Measurements from ENCODE around the gene KLK3.
"Not testable (repeated sequence)": the region's sequence is repeated elsewhere in the genome, so short reads cannot be mapped to it uniquely, and the experiment has no call there.

KLK3 gene
- long read RNA-seq: 0 reads

DNA sequence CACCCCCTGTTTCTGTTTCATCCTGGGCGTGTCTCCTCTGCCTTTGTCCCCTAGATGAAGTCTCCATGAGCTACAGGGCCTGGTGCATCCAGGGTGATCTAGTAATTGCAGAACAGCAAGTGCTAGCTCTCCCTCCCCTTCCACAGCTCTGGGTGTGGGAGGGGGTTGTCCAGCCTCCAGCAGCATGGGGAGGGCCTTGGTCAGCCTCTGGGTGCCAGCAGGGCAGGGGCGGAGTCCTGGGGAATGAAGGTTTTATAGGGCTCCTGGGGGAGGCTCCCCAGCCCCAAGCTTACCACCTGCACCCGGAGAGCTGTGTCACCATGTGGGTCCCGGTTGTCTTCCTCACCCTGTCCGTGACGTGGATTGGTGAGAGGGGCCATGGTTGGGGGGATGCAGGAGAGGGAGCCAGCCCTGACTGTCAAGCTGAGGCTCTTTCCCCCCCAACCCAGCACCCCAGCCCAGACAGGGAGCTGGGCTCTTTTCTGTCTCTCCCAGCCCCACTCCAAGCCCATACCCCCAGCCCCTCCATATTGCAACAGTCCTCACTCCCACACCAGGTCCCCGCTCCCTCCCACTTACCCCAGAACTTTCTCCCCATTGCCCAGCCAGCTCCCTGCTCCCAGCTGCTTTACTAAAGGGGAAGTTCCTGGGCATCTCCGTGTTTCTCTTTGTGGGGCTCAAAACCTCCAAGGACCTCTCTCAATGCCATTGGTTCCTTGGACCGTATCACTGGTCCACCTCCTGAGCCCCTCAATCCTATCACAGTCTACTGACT lies at the start of gene KLK3:
KLK3 (plus strand) TSS at position 280 of the 775 bp plus-strand sequence; CDS start at position 321, 41 bp downstream.
- H3K4me3 ChIP-seq (replicated peaks; ENCODE audit: insufficient read depth, low read length): no peak within 1 kb of the TSS
- H3K27me3 ChIP-seq (ENCODE audit: insufficient read depth, poor library complexity, severe bottlenecking): no peaks in the 10 kb centered on the region
- no peak for TF ChIP-seq POLR2AphosphoS5 (IDR thresholded peaks at IDR 0.05; ENCODE audit: low read depth)
- TF ChIP-seq REST (IDR thresholded peaks at IDR 0.05; ENCODE audit: insufficient replicate concordance, low read depth): no peak
- TF ChIP-seq GABPA (IDR thresholded peaks at IDR 0.05; ENCODE audit: low read depth): no peak
- no peak for DNase-seq (ENCODE audit: low read depth in 1 of 2, low spot score in 1 of 2)
- H3K27ac ChIP-seq (replicated peaks): no peak within 1 kb of the TSS

DNA sequence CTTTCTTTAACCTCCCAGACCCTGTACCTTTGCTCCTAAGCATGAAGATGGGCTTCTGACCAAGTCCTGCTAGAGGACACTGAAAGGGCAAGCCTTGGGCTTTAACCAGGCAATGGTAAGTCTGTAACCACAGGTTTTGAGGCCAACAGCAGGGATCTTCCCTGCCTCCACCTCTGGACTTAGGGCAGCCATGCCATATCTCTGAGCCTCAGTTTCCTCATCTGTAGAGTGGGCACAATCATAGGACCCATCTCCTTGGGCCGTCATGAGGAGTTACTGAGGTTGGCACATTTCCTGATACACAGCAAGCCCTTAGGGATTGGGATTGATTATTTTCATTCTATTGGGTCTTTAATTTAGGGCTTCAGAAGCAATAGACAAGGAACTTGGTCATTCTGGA lies 45.9 kb upstream of the KLK3 start:
- no peak overlapping the region for H3K27ac ChIP-seq (replicated peaks)
- no peaks in the 10 kb centered on the region for H3K27me3 ChIP-seq (ENCODE audit: insufficient read depth, poor library complexity, severe bottlenecking)
- DNase-seq (ENCODE audit: low read depth in 1 of 2, low spot score in 1 of 2): no peak
- no peak overlapping the region for H3K4me3 ChIP-seq (replicated peaks; ENCODE audit: insufficient read depth, low read length)
- no peak for TF ChIP-seq CTCF (IDR thresholded peaks at IDR 0.05; ENCODE audit: insufficient read depth, low read length)
- no peak for TF ChIP-seq SPI1 (IDR thresholded peaks at IDR 0.05; ENCODE audit: borderline replicate concordance, low read depth)
- TF ChIP-seq POLR2AphosphoS5 (IDR thresholded peaks at IDR 0.05; ENCODE audit: low read depth): no peak
- TF ChIP-seq REST (IDR thresholded peaks at IDR 0.05; ENCODE audit: insufficient replicate concordance, low read depth): no peak
- no peak for TF ChIP-seq GABPA (IDR thresholded peaks at IDR 0.05; ENCODE audit: low read depth)

GRCh38 chr19:50811622-50812238 lies 43.0 kb upstream of the KLK3 start:
- H3K4me3 ChIP-seq (replicated peaks; ENCODE audit: insufficient read depth, low read length); H3K27ac ChIP-seq (replicated peaks); DNase-seq (ENCODE audit: low read depth in 1 of 2, low spot score in 1 of 2); H3K27me3 ChIP-seq (ENCODE audit: insufficient read depth, poor library complexity, severe bottlenecking): not testable (repeated sequence)

GRCh38 chr19:50812474-50812873 lies 42.2 kb upstream of the KLK3 start:
- TF ChIP-seq GABPA (IDR thresholded peaks at IDR 0.05; ENCODE audit: low read depth) (no peak), POLR2AphosphoS5 (IDR thresholded peaks at IDR 0.05; ENCODE audit: low read depth) (no peak)
- Histone ChIP-seq H3K27me3 (ENCODE audit: insufficient read depth, poor library complexity, severe bottlenecking) (peaks cover 3% of the 10 kb centered on the region), H3K4me3 (replicated peaks; ENCODE audit: insufficient read depth, low read length) (no peak overlapping the region), H3K27ac (replicated peaks) (no peak overlapping the region)
- no peak for DNase-seq (ENCODE audit: low read depth in 1 of 2, low spot score in 1 of 2)

DNA sequence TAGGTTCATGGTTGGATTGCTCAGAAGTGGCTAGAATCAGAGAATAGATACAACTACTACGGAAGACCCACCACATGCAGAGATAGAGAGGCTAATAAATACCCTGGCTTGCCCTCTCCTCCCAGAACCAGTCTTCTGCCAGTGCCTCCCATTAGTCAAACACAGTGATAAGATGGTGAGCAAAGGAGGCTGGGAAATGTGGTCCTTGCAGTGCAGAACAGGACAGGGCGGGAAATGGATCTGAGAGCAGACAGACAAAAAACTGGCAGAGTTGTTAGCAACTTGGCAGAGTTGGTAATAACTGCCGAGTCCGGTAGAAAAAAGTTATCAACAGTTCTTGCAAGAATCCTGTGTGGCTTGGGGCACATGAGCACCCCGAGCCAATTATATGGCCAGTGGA lies 39.8 kb upstream of the KLK3 start:
- Histone ChIP-seq H3K27ac (replicated peaks) (no peak overlapping the region), H3K27me3 (ENCODE audit: insufficient read depth, poor library complexity, severe bottlenecking) (peaks cover 18% of the 10 kb centered on the region), H3K4me3 (replicated peaks; ENCODE audit: insufficient read depth, low read length) (no peak overlapping the region)
- no peak for DNase-seq (ENCODE audit: low read depth in 1 of 2, low spot score in 1 of 2)
- TF ChIP-seq REST (IDR thresholded peaks at IDR 0.05; ENCODE audit: insufficient replicate concordance, low read depth) (no peak), POLR2AphosphoS5 (IDR thresholded peaks at IDR 0.05; ENCODE audit: low read depth) (no peak), CTCF (IDR thresholded peaks at IDR 0.05; ENCODE audit: insufficient read depth, low read length) (no peak), SPI1 (IDR thresholded peaks at IDR 0.05; ENCODE audit: borderline replicate concordance, low read depth) (no peak), GABPA (IDR thresholded peaks at IDR 0.05; ENCODE audit: low read depth) (no peak)

Measured in HL-60 (cell line).